Sigmoid colon (tissue), 7 donors: ENCODE data around the gene CECR2. TPM values are rescaled to one million over a fixed set of nuclear protein-coding genes. Genes with fewer than 3 reads are reported as not detected.

Experiments
- DNase-seq: peaks from one replicate; pipeline ENCODE4 v3.0.0-alpha.2; 2019
- H3K27ac ChIP-seq, 4 donors: fragments of 200-600 bp; sonication (generic); one replicate each; pipeline ENCODE4 v1.5.1; 2016 to 2019; ENCODE audit warnings: mild to moderate bottlenecking in 1 of 4
- H3K27me3 ChIP-seq, 3 donors: fragments of 200-600 bp; sonication (generic); one replicate each; pipeline ENCODE4 v1.5.1; 2019; ENCODE audit warnings: mild to moderate bottlenecking in 1 of 3
- H3K36me3 ChIP-seq, 4 donors: fragments of 200-600 bp; sonication (generic); one replicate each; pipeline ENCODE4 v1.5.1; 2016 to 2019
- H3K4me1 ChIP-seq, 4 donors: fragments of 200-600 bp; sonication (generic); one replicate each; pipeline ENCODE4 v1.5.1; 2017 to 2019
- H3K4me3 ChIP-seq, 4 donors: fragments of 200-600 bp; sonication (generic); one replicate each; pipeline ENCODE4 v1.5.1; 2017 to 2019; ENCODE audit warnings: mild to moderate bottlenecking in 2 of 4, moderate library complexity in 1 of 4
- H3K9me3 ChIP-seq, 4 donors: fragments of 200-600 bp in 3 of 4; sonication (generic) in 3 of 4; one replicate each; pipeline versions ENCODE4 v1.5.1 to v1.6.1; 2013 to 2019
- CTCF ChIP-seq, 4 experiments: fragments of 450-650 bp in 3 of 4; fragments of 200-600 bp in 1 of 4; IDR thresholded peaks; one replicate each; pipeline ENCODE4 v1.5.1; 2016 to 2019; ENCODE audit warnings: antibody characterized with exemption in 4 of 4, mild to moderate bottlenecking in 3 of 4, moderate library complexity in 2 of 4
- EP300 ChIP-seq, 4 donors: sonication (generic); formaldehyde crosslinking; IDR thresholded peaks; one replicate each; pipeline ENCODE4 v1.6.1; 2017; ENCODE audit warnings: antibody characterized with exemption in 4 of 4
- POLR2A ChIP-seq, 2 donors: fragments of 450-650 bp; IDR thresholded peaks; one replicate each; pipeline ENCODE4 v1.6.1; 2016; ENCODE audit warnings: antibody characterized with exemption in 2 of 2, mild to moderate bottlenecking in 2 of 2, moderate library complexity in 2 of 2
- POLR2AphosphoS5 ChIP-seq, 4 donors: sonication (generic); formaldehyde crosslinking; IDR thresholded peaks; one replicate each; pipeline ENCODE4 v1.6.1; 2017; ENCODE audit warnings: antibody characterized with exemption in 4 of 4
- WGBS, 2 donors: extraction: QIAGEN DNeasy Blood & Tissue Kit; methylation state at CpG; one replicate each; pipeline ENCODE4 v1.1.7; 2013; 5-methylcytosine and 5-hydroxymethylcytosine counted together
- intact Hi-C: fragments of 100-400 bp; cut with DNase I; formaldehyde crosslinking; loops from one replicate; pipeline ENCODE4 v1.15.1; 2023
- polyA plus RNA-seq, 3 donors: library from polyadenylated mRNA; stranded (reverse); fragments of 200-250 nt; gene quantifications; one replicate each; pipeline ENCODE4 v1.2.3, GENCODE V29; 2013
- total RNA-seq, 4 donors: library from RNA; depleted of rRNA; stranded (reverse); fragments of >200 nt; gene quantifications; one replicate each; pipeline ENCODE4 v1.1.0, GENCODE V29; 2016
- donor health status: healthy with polysubstance abuse.
- donor health status: Bipolar disorder and iron deficiency.
- donor health status: healthy.

Gene CECR2
- total and polyA plus RNA-seq, 7 donors: 0.39 to 2.8 (median 1.3) TPM; not detected in 1

DNA sequence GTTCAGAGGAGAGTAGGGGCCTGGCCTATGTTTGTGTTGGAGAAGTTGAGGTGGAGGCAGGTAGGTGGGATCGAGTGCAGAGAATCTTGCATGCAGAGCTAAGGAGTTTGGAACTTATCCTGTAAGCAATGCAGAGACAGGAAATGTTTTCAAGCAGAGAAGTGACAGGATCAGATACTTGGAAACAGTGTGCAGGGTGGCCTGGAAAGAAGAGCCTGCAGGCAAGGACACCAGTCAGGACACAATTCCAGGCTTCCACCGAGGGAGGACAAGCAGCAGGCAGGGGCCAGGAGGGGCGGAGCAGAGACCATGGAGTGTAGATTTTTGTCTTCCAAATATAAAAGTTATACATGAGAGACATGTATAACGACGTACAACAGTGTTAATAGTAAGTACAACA is 26.9 kb upstream of the CECR2 start:
- intact Hi-C loops: no loop called here
- Histone ChIP-seq H3K27me3 (peaks cover 0 to 12% (median 0%) of the 10 kb centered on the region in 3 donors), H3K9me3 (no peaks in the 10 kb centered on the region), H3K36me3 (no peaks in the 10 kb centered on the region), H3K4me1 (no peaks in the 10 kb centered on the region), H3K4me3 (no peak overlapping the region), H3K27ac (no peak overlapping the region)
- TF ChIP-seq CTCF (IDR thresholded peaks at IDR 0.05) (no peak), POLR2AphosphoS5 (IDR thresholded peaks at IDR 0.05) (no peak), POLR2A (IDR thresholded peaks at IDR 0.05) (no peak), EP300 (IDR thresholded peaks at IDR 0.05) (no peak)
- DNase-seq: no peak
- WGBS, 2 donors: 79 to 80% methylated on average over 5 of the region's 5 CpGs

DNA sequence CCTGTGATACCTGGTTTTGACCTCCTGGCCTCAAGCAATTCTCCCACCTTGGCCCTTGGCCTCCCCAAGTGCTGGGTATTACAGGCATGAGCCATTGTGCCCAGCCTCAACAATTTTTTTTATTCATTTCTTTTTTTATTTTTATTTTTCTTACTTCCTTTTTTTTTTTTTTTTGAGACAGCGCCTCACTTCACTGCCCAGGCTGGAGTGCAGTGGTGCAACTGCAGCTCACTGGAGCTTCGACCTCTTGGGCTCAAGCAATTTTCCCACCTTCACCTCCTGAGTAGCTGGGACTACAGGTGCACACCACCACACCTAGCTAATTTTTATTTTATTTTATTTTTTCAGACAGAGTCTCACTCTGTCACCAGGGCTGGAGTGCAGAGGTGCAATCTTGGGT is 25.5 kb upstream of the CECR2 start:
- Histone ChIP-seq H3K9me3 (no peaks in the 10 kb centered on the region), H3K4me1 (no peaks in the 10 kb centered on the region), H3K4me3 (no peak overlapping the region), H3K27me3 (peaks cover 0 to 11% (median 0%) of the 10 kb centered on the region in 3 donors), H3K36me3 (no peaks in the 10 kb centered on the region), H3K27ac (no peak overlapping the region)
- intact Hi-C loops: no loop called here
- WGBS, 2 donors: 83 to 94% methylated on average over 2 of the region's 2 CpGs
- no peak for DNase-seq
- TF ChIP-seq POLR2A (IDR thresholded peaks at IDR 0.05) (no peak), EP300 (IDR thresholded peaks at IDR 0.05) (no peak), POLR2AphosphoS5 (IDR thresholded peaks at IDR 0.05) (no peak), CTCF (IDR thresholded peaks at IDR 0.05) (no peak)

DNA sequence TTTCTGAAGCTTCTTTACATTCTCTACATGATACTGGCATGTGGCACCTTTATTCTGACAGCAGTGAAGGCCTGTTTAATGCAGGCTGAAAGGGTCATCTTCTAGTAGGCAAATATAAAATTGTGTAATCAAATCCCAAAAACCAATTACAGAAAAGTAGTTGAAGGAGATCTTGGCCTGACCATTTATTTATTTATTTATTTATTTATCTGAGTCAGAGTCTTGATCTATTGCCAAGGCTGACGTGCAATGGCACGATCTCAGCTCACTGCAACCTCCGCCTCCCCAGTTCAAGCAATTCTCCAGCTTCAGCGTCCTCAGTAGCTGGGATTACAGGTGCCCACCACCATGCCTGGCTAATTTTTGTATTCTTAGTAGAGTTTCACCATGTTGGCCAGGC is 22.7 kb upstream of the CECR2 start:
- Histone ChIP-seq H3K27ac (no peak overlapping the region), H3K9me3 (no peaks in the 10 kb centered on the region), H3K4me1 (no peaks in the 10 kb centered on the region), H3K4me3 (no peak overlapping the region), H3K36me3 (no peaks in the 10 kb centered on the region), H3K27me3 (no peaks in the 10 kb centered on the region)
- no peak for TF ChIP-seq POLR2AphosphoS5 (IDR thresholded peaks at IDR 0.05)
- TF ChIP-seq CTCF (IDR thresholded peaks at IDR 0.05): no peak
- no peak for TF ChIP-seq EP300 (IDR thresholded peaks at IDR 0.05)
- no peak for TF ChIP-seq POLR2A (IDR thresholded peaks at IDR 0.05)
- no peak for DNase-seq
- intact Hi-C loops: no loop called here
- WGBS, 2 donors: 79 to 88% methylated on average over 4 of the region's 4 CpGs

DNA sequence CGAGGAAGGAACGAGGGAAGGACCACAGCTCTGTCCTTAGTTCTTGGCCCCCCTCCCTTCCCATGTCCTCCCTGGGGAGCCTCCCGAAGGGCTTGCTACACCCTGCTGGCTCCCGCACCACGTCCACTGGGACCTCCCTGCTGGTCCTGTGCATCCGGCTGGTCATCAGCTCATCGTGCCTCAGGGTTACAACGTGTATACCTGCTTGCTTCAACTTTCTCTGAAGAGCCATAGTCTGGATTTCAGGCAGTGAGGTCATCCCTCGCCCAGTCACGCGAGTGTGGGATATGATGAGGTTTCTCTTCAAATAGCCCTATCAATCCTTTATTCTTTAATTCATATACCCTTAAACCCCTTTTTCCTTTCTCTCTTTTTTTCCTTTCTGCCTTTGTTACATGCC is 21.5 kb upstream of the CECR2 start:
- Histone ChIP-seq H3K4me3 (no peak overlapping the region), H3K4me1 (no peaks in the 10 kb centered on the region), H3K9me3 (no peaks in the 10 kb centered on the region), H3K36me3 (no peaks in the 10 kb centered on the region), H3K27me3 (no peaks in the 10 kb centered on the region), H3K27ac (no peak overlapping the region)
- no peak for DNase-seq
- intact Hi-C loops: no loop called here
- 90 to 94% methylated on average over 11 of the region's 11 CpGs for WGBS, 2 donors
- no peak for TF ChIP-seq EP300 (IDR thresholded peaks at IDR 0.05)
- no peak for TF ChIP-seq POLR2AphosphoS5 (IDR thresholded peaks at IDR 0.05)
- no peak for TF ChIP-seq CTCF (IDR thresholded peaks at IDR 0.05)
- TF ChIP-seq POLR2A (IDR thresholded peaks at IDR 0.05): no peak

DNA sequence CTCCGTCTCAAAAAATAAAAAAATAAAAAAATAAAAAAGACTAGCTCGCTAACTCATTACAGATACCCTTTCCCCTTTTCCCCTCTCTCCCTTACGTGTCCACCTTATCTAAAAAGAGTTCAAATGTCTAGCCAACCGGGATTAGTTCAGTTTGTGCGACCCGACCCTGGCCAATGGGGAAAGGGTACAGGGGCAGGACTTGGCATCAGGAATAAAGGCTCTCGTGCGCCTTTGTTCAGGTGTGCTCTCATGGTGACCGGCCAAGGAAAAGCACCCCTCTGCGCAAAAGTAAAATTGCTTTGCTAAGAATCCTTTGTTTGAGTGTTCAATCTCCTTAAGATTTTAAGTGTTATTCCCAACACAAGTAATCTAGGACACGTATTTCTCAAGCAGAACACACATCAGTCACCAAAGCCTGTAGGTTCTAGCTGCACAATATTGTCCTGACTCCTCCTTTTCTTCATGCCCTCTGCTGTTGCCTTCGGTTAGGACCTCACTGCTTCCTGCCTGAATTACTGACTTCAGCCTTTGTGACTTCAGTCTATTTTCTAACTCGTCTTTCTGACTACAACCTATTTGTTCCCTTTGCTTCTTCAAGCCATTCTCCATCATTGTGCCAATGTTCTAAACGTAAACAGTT is 20.7 kb upstream of the CECR2 start:
- no peak for TF ChIP-seq CTCF (IDR thresholded peaks at IDR 0.05)
- TF ChIP-seq POLR2AphosphoS5 (IDR thresholded peaks at IDR 0.05): no peak
- no peak for TF ChIP-seq POLR2A (IDR thresholded peaks at IDR 0.05)
- TF ChIP-seq EP300 (IDR thresholded peaks at IDR 0.05): no peak
- no peak for DNase-seq
- Histone ChIP-seq H3K36me3 (no peaks in the 10 kb centered on the region), H3K4me3 (no peak overlapping the region), H3K4me1 (no peaks in the 10 kb centered on the region), H3K27me3 (no peaks in the 10 kb centered on the region), H3K27ac (no peak overlapping the region), H3K9me3 (no peaks in the 10 kb centered on the region)
- intact Hi-C loops: no loop called here
- 78 to 84% methylated on average over 14 of the region's 14 CpGs for WGBS, 2 donors
